ENCODE measurements around the gene TIMM17B. TPM values are rescaled to one million over a fixed set of nuclear protein-coding genes. Genes with fewer than 3 reads are reported as not detected.

TIMM17B gene
- total RNA-seq, 1 donor from 2014 or later = 22.1 TPM

Other genes with a start within 250 kb of the TIMM17B start
- 22.0 TPM for gene WAS, start 214.0 kb downstream of the TIMM17B start, total RNA-seq
- 5.1 TPM for gene SUV39H1, start 201.0 kb downstream of the TIMM17B start, total RNA-seq
- gene GLOD5, start 136.0 kb downstream of the TIMM17B start, total RNA-seq = not detected
- not detected for gene GATA1, start 111.2 kb downstream of the TIMM17B start, total RNA-seq
- 47.1 TPM for gene HDAC6, start 95.7 kb downstream of the TIMM17B start, total RNA-seq
- gene ERAS, start 71.3 kb downstream of the TIMM17B start, total RNA-seq = not detected
- gene PCSK1N, start 62.2 kb downstream of the TIMM17B start, total RNA-seq = not detected
- gene PQBP1, start 162 bp upstream of the TIMM17B start, total RNA-seq = 50.6 TPM
- gene SLC35A2, start 13.9 kb upstream of the TIMM17B start, total RNA-seq = 24.5 TPM
- 5.7 TPM for gene PIM2, start 21.3 kb upstream of the TIMM17B start, total RNA-seq
- gene OTUD5, start 59.8 kb upstream of the TIMM17B start, total RNA-seq = 40.0 TPM
- gene KCND1, start 74.1 kb upstream of the TIMM17B start, total RNA-seq = 1.3 TPM
- gene GRIPAP1, start 104.5 kb upstream of the TIMM17B start, total RNA-seq = 37.6 TPM
- gene TFE3, start 145.6 kb upstream of the TIMM17B start, total RNA-seq = 103 TPM
- gene CCDC120, start 161.2 kb upstream of the TIMM17B start, total RNA-seq = 4.0 TPM
- gene PRAF2, start 176.2 kb upstream of the TIMM17B start, total RNA-seq = 20.7 TPM
- gene WDR45, start 182.1 kb upstream of the TIMM17B start, total RNA-seq = 73.4 TPM
- gene GPKOW, start 226.0 kb upstream of the TIMM17B start, total RNA-seq = 18.2 TPM